ENCODE data around the gene ATXN10. TPM values are rescaled to one million over a fixed set of nuclear protein-coding genes. Genes with fewer than 3 reads are reported as not detected.

The ATXN10 gene
- total and polyA plus RNA-seq, 2 experiments from 2014 or later = 109 to 216 TPM

DNA sequence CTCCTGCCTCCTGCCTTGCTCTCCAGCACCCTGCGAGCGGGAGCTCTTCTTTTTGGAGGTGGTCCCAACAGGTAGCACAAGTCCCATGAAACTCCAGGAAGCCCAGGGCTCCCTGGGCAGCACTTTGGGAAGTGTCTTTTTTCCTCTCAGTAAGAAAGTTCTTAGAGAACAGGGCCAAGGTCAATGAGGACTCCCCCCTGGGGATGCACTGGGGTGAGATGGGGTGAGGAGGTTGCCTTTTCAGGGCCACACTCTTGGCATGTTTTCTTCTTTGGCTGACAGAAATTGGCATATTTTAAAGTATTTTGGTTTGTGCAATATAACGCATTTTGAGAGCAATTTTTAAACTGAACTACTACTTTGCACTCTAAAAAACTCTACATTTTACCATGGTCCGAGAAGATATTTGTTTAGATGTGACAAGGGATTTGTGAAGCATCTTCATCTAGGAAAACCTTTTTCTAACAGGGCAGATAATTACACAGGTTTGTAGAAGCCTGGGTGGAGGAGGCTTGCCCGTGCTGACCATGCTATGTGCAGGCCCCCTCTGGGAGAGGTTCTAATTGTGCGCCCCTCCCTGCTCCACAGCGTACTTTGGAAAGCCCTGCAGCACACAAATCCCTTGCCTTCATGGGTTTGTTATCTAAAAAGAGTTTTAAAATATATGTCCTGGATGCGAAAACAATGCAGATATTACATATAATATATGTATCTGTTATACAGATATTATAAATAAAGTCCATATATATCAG, 165.0 kb downstream of the ATXN10 start:
- no peaks in the 10 kb centered on the region for H3K9me3 ChIP-seq (ENCODE audit: low read depth)
- no peak overlapping the region for H3K4me2 ChIP-seq (ENCODE audit: unreplicated experiment)
- H3F3A ChIP-seq (ENCODE audit: insufficient read depth) = no peaks in the 10 kb centered on the region
- no peak for TF ChIP-seq EZH2phosphoT487 (IDR thresholded peaks at IDR 0.05; ENCODE audit: insufficient read depth, low read depth)
- TF ChIP-seq EZH2 (IDR thresholded peaks at IDR 0.05; ENCODE audit: insufficient read depth, poor library complexity, severe bottlenecking) = no peak
- no peak for DNase-seq
- WGBS, 2 experiments (ENCODE audit: low coverage in 1 of 2, low lambda C conversion rate in 2 of 2, missing lambda C conversion rate in 2 of 2) = 98% methylated on average over 8 of the region's 8 CpGs
- no peaks in the 10 kb centered on the region for H3K9me2 ChIP-seq (ENCODE audit: insufficient read depth)
- H3K9ac ChIP-seq = no peak overlapping the region
- in situ Hi-C loops (cut with MboI) = no loop called here
- peaks cover 4% of the 10 kb centered on the region; the same call in 1 of the 2 replicates for H3K36me3 ChIP-seq (ENCODE audit: low read depth)
- H2AFZ ChIP-seq = no peak overlapping the region
- H3K4me1 ChIP-seq (ENCODE audit: insufficient read depth) = 0 out of 2 replicates have a peak, but pooled peaks cover under 1% of the 10 kb centered on the region
- H3K79me2 ChIP-seq (ENCODE audit: insufficient read depth) = peaks cover 8% of the 10 kb centered on the region; the same call in 1 of the 2 replicates
- H3K4me3 ChIP-seq = no peak overlapping the region
- no peak overlapping the region for H3K27ac ChIP-seq
- H3K27me3 ChIP-seq (replicated peaks; ENCODE audit: insufficient read depth) = no peaks in the 10 kb centered on the region
- H4K20me1 ChIP-seq (ENCODE audit: insufficient read depth) = 0 out of 2 replicates have a peak, but pooled peaks cover 4% of the 10 kb centered on the region

DNA sequence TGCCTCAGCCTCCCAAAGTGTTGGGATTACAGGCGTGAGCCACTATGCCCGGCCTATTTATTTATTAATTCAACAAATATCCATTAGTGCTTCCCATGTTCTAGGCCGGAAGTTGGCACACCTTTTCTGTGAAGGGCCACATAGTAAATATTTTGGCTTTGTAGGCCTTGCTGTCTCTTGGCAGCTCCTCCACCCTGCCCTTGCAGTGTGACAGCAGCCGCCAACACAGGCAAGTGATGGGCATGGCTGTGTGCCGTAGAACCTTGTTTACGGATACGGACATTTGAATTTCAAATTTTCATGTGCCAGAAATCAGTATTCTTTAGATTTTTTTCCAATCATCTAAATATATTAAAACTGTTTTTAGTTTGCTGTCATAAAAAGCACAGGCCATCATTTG, 165.9 kb downstream of the ATXN10 start:
- Histone ChIP-seq H3K36me3 (ENCODE audit: low read depth) (peaks cover 4% of the 10 kb centered on the region; the same call in 1 of the 2 replicates), H4K20me1 (ENCODE audit: insufficient read depth) (0 out of 2 replicates have a peak, but pooled peaks cover 4% of the 10 kb centered on the region), H3K9ac (no peak overlapping the region), H3K27ac (no peak overlapping the region), H3K79me2 (ENCODE audit: insufficient read depth) (peaks cover 8% of the 10 kb centered on the region; the same call in 1 of the 2 replicates), H3K27me3 (replicated peaks; ENCODE audit: insufficient read depth) (no peaks in the 10 kb centered on the region), H2AFZ (no peak overlapping the region), H3K9me2 (ENCODE audit: insufficient read depth) (no peaks in the 10 kb centered on the region), H3K9me3 (ENCODE audit: low read depth) (no peaks in the 10 kb centered on the region), H3K4me1 (ENCODE audit: insufficient read depth) (peaks cover 5% of the 10 kb centered on the region; the same call in 1 of the 2 replicates), H3F3A (ENCODE audit: insufficient read depth) (no peaks in the 10 kb centered on the region), H3K4me2 (ENCODE audit: unreplicated experiment) (no peak overlapping the region), H3K4me3 (no peak overlapping the region)
- TF ChIP-seq EZH2phosphoT487 (IDR thresholded peaks at IDR 0.05; ENCODE audit: insufficient read depth, low read depth) (no peak), EZH2 (IDR thresholded peaks at IDR 0.05; ENCODE audit: insufficient read depth, poor library complexity, severe bottlenecking) (no peak)
- WGBS, 2 experiments (ENCODE audit: low coverage in 1 of 2, low lambda C conversion rate in 2 of 2, missing lambda C conversion rate in 2 of 2) = 90 to 91% methylated on average over 7 of the region's 7 CpGs
- in situ Hi-C loops (cut with MboI) = no loop called here
- no peak for DNase-seq

DNA sequence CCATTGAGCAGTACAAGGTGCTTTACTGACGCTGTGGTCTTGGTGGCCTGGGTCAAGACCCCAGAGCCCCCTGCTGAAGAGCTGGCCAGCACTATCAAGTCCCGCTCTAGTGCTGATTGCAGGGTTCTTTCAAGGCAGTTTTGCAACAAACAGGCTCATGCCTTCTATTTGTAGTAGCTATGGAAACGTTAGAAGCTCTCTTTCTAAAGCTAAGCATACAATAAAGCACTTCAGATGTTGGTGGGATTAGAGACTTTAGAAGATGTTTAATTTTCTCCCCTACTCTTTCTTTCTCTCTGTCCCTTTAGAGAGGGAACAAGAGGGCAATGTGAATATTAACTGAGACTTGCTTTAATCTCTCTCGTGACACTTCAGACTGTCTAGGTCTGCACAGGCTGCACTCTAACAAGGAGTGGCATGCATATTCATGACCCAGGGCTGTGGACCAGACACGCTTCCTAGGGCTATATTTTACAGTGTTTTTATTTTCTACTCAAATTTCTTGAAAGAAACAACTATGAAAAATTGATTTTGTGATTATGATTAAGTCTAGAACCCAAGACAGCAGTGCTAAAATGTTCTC, 166.8 kb downstream of the ATXN10 start:
- H3K4me1 ChIP-seq (ENCODE audit: insufficient read depth) = peaks cover 6% of the 10 kb centered on the region; the same call in 1 of the 2 replicates
- H3K79me2 ChIP-seq (ENCODE audit: insufficient read depth) = peaks cover 12% of the 10 kb centered on the region; the same call in 1 of the 2 replicates
- H3K27ac ChIP-seq = no peak overlapping the region
- H3K9ac ChIP-seq = no peak overlapping the region
- DNase-seq = no peak
- H3K36me3 ChIP-seq (ENCODE audit: low read depth) = peaks cover 10% of the 10 kb centered on the region; the same call in 1 of the 2 replicates
- H3K9me2 ChIP-seq (ENCODE audit: insufficient read depth) = no peaks in the 10 kb centered on the region
- H3K4me2 ChIP-seq (ENCODE audit: unreplicated experiment) = no peak overlapping the region
- no peaks in the 10 kb centered on the region for H3F3A ChIP-seq (ENCODE audit: insufficient read depth)
- H3K9me3 ChIP-seq (ENCODE audit: low read depth) = no peaks in the 10 kb centered on the region
- no peak for TF ChIP-seq EZH2 (IDR thresholded peaks at IDR 0.05; ENCODE audit: insufficient read depth, poor library complexity, severe bottlenecking)
- no peak overlapping the region for H2AFZ ChIP-seq
- no peaks in the 10 kb centered on the region for H3K27me3 ChIP-seq (replicated peaks; ENCODE audit: insufficient read depth)
- H3K4me3 ChIP-seq = no peak overlapping the region
- 76 to 81% methylated on average over 5 of the region's 5 CpGs for WGBS, 2 experiments (ENCODE audit: low coverage in 1 of 2, low lambda C conversion rate in 2 of 2, missing lambda C conversion rate in 2 of 2)
- 0 out of 2 replicates have a peak, but pooled peaks cover 4% of the 10 kb centered on the region for H4K20me1 ChIP-seq (ENCODE audit: insufficient read depth)
- in situ Hi-C loops (cut with MboI) = no loop called here

DNA sequence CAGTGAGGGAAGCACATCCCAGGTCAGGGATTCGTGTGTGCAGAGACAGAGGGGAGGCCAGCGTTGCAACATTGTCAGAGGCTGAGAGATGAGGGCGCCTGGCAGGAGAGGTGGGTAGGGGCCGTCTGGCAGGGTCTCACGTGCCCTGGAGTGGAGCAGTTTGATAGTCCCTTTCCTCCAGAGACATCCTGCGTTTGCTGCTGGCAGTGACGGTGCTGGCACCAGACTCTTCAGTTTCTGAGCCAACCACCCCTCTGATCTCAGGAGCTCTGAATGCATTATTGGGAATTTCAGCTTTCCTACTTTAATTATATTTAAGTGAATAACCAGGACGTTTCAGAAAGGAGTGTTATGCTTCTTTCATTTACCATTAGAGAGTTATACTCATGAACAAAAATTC, 168.8 kb downstream of the ATXN10 start:
- no peak overlapping the region for H3K4me2 ChIP-seq (ENCODE audit: unreplicated experiment)
- WGBS, 2 experiments (ENCODE audit: low coverage in 1 of 2, low lambda C conversion rate in 2 of 2, missing lambda C conversion rate in 2 of 2) = 83 to 90% methylated on average over 8 of the region's 8 CpGs
- H3K4me3 ChIP-seq = no peak overlapping the region
- in situ Hi-C loops (cut with MboI) = no loop called here
- H3F3A ChIP-seq (ENCODE audit: insufficient read depth) = no peaks in the 10 kb centered on the region
- no peak overlapping the region for H2AFZ ChIP-seq
- H3K27ac ChIP-seq = no peak overlapping the region
- 0 out of 2 replicates have a peak, but pooled peaks cover 4% of the 10 kb centered on the region for H4K20me1 ChIP-seq (ENCODE audit: insufficient read depth)
- H3K4me1 ChIP-seq (ENCODE audit: insufficient read depth) = peaks cover 6% of the 10 kb centered on the region; the same call in 1 of the 2 replicates
- H3K9me2 ChIP-seq (ENCODE audit: insufficient read depth) = no peaks in the 10 kb centered on the region
- no peak overlapping the region for H3K9ac ChIP-seq
- no peaks in the 10 kb centered on the region for H3K27me3 ChIP-seq (replicated peaks; ENCODE audit: insufficient read depth)
- peaks cover 12% of the 10 kb centered on the region; the same call in 1 of the 2 replicates for H3K79me2 ChIP-seq (ENCODE audit: insufficient read depth)
- DNase-seq = no peak
- H3K9me3 ChIP-seq (ENCODE audit: low read depth) = no peaks in the 10 kb centered on the region
- peaks cover 28% of the 10 kb centered on the region for H3K36me3 ChIP-seq (ENCODE audit: low read depth)
- TF ChIP-seq EZH2 (IDR thresholded peaks at IDR 0.05; ENCODE audit: insufficient read depth, poor library complexity, severe bottlenecking) (no peak), EZH2phosphoT487 (IDR thresholded peaks at IDR 0.05; ENCODE audit: insufficient read depth, low read depth) (no peak)
